Measurements from ENCODE around the gene PLCH1. TPM values are rescaled to one million over a fixed set of nuclear protein-coding genes. Genes with fewer than 3 reads are reported as not detected.
A peak's percentile ranks its signal among the peaks of the same experiment; 100 is the strongest.

PLCH1 gene
- total and polyA plus RNA-seq, 7 donors = 0.03 to 1.1 (median 0.06) TPM; not detected in 2

GRCh38 chr3:155670335-155670734 lies 74.5 kb downstream of the PLCH1 start:
- no peaks in the 10 kb centered on the region for H3K4me1 ChIP-seq
- intact Hi-C loops (cut with DNase I) = no loop called here
- no peaks in the 10 kb centered on the region for H3K9me3 ChIP-seq
- no peak for ATAC-seq
- H3K36me3 ChIP-seq (ENCODE audit: insufficient read depth in 1 of 2, low read depth in 1 of 2) = no peaks in the 10 kb centered on the region
- no peaks in the 10 kb centered on the region for H3K27me3 ChIP-seq (ENCODE audit: insufficient read depth in 3 of 3, low read length in 2 of 3)
- no peak overlapping the region for H3K4me3 ChIP-seq
- WGBS, 3 donors = 55 to 58% (median 58%) methylated on average over 2 of the region's 2 CpGs
- no peak overlapping the region for H3K27ac ChIP-seq
- TF ChIP-seq, protein P1, sequence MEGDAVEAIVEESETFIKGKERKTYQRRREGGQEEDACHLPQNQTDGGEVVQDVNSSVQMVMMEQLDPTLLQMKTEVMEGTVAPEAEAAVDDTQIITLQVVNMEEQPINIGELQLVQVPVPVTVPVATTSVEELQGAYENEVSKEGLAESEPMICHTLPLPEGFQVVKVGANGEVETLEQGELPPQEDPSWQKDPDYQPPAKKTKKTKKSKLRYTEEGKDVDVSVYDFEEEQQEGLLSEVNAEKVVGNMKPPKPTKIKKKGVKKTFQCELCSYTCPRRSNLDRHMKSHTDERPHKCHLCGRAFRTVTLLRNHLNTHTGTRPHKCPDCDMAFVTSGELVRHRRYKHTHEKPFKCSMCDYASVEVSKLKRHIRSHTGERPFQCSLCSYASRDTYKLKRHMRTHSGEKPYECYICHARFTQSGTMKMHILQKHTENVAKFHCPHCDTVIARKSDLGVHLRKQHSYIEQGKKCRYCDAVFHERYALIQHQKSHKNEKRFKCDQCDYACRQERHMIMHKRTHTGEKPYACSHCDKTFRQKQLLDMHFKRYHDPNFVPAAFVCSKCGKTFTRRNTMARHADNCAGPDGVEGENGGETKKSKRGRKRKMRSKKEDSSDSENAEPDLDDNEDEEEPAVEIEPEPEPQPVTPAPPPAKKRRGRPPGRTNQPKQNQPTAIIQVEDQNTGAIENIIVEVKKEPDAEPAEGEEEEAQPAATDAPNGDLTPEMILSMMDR (IDR thresholded peaks at IDR 0.05) = no peak
- DNase-seq = no peak

DNA sequence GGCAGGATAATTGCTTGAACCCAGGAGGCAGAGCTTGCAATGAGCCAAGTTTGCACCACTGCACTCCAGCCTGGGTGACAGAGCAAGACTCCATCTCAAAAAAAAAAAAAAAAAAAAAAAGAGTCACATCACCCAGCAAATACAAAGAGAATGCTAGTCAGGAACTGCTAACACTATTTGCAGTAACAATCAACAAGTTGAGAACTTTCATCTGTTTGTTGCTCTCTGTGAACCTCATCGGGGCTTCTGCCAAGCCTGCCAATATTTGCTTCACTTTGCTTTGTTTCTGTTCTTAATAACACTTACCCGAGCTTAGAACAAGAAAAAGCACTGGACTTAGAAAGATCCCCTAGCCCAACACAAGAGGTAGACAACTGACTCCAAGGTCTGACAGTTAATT lies 76.9 kb downstream of the PLCH1 start:
- Histone ChIP-seq H3K27me3 (ENCODE audit: insufficient read depth in 3 of 3, low read length in 2 of 3) (peaks cover 0 to 3% (median 0%) of the 10 kb centered on the region in 3 donors), H3K9me3 (no peaks in the 10 kb centered on the region), H3K4me1 (no peaks in the 10 kb centered on the region), H3K36me3 (ENCODE audit: insufficient read depth in 1 of 2, low read depth in 1 of 2) (no peaks in the 10 kb centered on the region), H3K27ac (no peak overlapping the region), H3K4me3 (no peak overlapping the region)
- DNase-seq (no peak), ATAC-seq (no peak)
- 59 to 83% (median 63%) methylated on average over 2 of the region's 2 CpGs for WGBS, 3 donors
- TF ChIP-seq, protein P1 (IDR thresholded peaks at IDR 0.05) = no peak
- intact Hi-C loops (cut with DNase I) = no loop called here

DNA sequence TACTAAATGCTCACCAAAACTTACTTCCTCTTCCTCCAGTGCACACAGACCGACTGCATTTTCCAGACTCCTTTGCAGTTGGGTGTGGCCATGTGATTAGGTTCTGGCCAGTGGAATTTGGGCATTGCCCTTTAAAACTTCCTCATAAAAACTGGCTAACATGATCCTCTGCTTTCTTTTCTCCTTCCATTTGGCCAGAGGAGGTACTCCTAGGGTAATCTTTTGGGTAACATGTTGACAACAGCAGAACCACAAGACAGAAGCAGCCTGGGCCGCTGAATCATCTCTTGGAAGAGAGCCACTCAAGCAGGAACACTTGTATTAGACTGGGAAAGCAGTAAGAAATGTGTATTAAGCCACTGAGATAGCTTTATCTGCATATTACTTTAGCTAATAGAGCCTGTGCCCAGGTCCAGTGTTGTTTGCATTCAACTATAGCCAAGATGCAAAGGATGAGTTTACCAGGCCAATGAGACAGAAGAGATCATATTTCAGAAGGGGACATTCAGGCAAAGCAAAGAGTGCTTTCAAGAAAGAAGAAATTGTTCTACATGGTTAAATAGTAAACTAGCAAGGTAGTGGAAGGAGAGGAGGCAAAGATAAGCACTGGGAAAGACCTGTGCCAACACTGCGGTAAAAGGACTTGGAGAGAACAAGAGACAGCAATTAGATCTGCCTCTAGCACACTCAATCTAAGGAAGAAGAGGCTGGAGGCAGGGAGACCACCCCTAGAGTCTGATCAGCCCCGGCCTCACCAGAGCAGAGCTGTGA lies 79.8 kb downstream of the PLCH1 start:
- Histone ChIP-seq H3K36me3 (ENCODE audit: insufficient read depth in 1 of 2, low read depth in 1 of 2) (no peaks in the 10 kb centered on the region), H3K27ac (no peak overlapping the region), H3K27me3 (ENCODE audit: insufficient read depth in 3 of 3, low read length in 2 of 3) (peaks cover 0 to 8% (median 0%) of the 10 kb centered on the region in 3 donors), H3K4me3 (no peak overlapping the region), H3K4me1 (no peaks in the 10 kb centered on the region), H3K9me3 (no peaks in the 10 kb centered on the region)
- ATAC-seq (peak; percentile 27 to 59 (median 54)), DNase-seq (peak; percentile 53 to 56)
- 40 to 54% (median 43%) methylated on average over 4 of the region's 4 CpGs for WGBS, 3 donors
- TF ChIP-seq, protein P1 (IDR thresholded peaks at IDR 0.05) = no peak
- intact Hi-C loops (cut with DNase I) = no loop called here

DNA sequence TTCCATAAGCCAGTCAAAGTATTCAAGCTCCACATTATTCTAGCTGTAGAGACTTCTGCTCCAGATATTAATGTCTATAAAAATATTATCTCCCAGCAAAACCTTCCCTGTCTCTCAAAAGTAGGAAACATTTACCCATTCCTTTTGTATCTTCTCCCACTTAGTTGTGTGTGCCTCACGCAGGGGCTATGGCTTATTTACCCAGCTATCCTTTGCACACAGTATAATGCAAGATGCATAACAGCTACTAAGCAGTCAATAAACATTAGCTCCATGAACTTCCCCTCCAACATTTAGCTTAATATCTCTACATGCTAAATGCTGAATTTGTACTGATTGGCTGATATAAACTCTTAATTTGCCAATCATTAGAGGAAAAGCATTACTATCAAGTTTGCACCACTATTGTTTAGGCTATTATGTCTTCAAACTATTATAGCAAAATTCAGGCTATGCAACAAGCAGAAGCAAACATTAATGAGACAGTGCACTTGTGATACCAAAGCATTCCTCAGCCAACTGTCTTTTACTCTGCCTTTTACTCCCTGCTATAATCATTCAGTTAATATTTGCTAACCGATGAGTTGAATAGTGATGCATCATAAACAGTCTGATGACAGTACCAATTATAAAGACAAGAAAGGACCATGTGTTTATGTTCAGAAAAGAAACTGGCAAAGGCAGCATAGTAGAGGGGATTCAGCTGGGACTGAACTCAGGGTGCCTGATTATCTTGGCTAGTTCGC lies 81.2 kb downstream of the PLCH1 start:
- peaks cover 0 to 8% (median 0%) of the 10 kb centered on the region in 3 donors for H3K27me3 ChIP-seq (ENCODE audit: insufficient read depth in 3 of 3, low read length in 2 of 3)
- 90 to 92% (median 90%) methylated on average over 3 of the region's 3 CpGs for WGBS, 3 donors
- H3K4me3 ChIP-seq = no peak overlapping the region
- no peak for ATAC-seq
- TF ChIP-seq, protein P1 (IDR thresholded peaks at IDR 0.05) = no peak
- no peaks in the 10 kb centered on the region for H3K36me3 ChIP-seq (ENCODE audit: insufficient read depth in 1 of 2, low read depth in 1 of 2)
- H3K4me1 ChIP-seq = no peaks in the 10 kb centered on the region
- intact Hi-C loops (cut with DNase I) = no loop called here
- H3K9me3 ChIP-seq = no peaks in the 10 kb centered on the region
- no peak for DNase-seq
- H3K27ac ChIP-seq = no peak overlapping the region
